ENCODE results near the gene CADPS2.

DNA sequence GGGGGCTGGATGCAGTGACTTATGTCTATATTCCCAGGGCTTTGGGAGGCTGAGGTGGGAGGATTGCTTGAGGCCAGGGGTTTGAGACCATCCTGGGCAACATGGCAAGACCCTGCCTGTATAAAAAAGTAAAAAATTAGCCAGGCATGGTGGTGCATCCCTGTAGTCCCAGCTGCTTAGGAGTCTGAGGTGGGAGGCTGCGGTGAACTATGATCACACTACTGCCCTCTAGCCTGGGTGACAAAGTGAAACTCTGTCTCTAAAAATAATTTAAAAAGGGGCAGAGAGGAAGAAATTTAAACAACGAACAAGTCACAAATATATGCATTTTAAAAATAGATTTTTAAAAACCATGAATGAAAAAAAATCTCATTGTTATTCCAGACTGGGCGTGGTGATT, 535.6 kb downstream of the CADPS2 start:
- TF ChIP-seq, protein P1, sequence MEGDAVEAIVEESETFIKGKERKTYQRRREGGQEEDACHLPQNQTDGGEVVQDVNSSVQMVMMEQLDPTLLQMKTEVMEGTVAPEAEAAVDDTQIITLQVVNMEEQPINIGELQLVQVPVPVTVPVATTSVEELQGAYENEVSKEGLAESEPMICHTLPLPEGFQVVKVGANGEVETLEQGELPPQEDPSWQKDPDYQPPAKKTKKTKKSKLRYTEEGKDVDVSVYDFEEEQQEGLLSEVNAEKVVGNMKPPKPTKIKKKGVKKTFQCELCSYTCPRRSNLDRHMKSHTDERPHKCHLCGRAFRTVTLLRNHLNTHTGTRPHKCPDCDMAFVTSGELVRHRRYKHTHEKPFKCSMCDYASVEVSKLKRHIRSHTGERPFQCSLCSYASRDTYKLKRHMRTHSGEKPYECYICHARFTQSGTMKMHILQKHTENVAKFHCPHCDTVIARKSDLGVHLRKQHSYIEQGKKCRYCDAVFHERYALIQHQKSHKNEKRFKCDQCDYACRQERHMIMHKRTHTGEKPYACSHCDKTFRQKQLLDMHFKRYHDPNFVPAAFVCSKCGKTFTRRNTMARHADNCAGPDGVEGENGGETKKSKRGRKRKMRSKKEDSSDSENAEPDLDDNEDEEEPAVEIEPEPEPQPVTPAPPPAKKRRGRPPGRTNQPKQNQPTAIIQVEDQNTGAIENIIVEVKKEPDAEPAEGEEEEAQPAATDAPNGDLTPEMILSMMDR (conservative IDR thresholded peaks at IDR 0.05 in 1 of 2, IDR thresholded peaks at IDR 0.05 in 1 of 2; ENCODE audit: extremely low read depth in 1 of 2, insufficient read depth in 1 of 2, low read depth in 1 of 2, low read length in 2 of 2): no peak
- no peak for TF ChIP-seq EZH2 (IDR thresholded peaks at IDR 0.05; ENCODE audit: borderline replicate concordance, low read length)
